Mucosa of descending colon (tissue), 3 donors: ENCODE results near the gene LTBP3. TPM values are rescaled to one million over a fixed set of nuclear protein-coding genes. Genes with fewer than 3 reads are reported as not detected.
A peak's percentile ranks its signal among the peaks of the same experiment; 100 is the strongest.
"Not testable (repeated sequence)": the region's sequence is repeated elsewhere in the genome, so short reads cannot be mapped to it uniquely, and the experiment has no call there.

Experiments
- ATAC-seq: fragments of 200-7000 bp; cut with Tn5 transposase; one replicate; pipeline ENCODE4 v1.9.1; 2020; ENCODE audit warnings: mild to moderate bottlenecking, moderate library complexity
- DNase-seq, 3 donors: peaks; one replicate each; pipeline ENCODE4 v3.0.0-alpha.2; 2020
- H3K36me3 ChIP-seq: fragments of 200-600 bp; one replicate; pipeline ENCODE4 v1.8.0; 2021; ENCODE audit warnings: low read depth, mild to moderate bottlenecking
- H3K4me1 ChIP-seq: fragments of 200-600 bp; one replicate; pipeline ENCODE4 v1.8.0; 2021; ENCODE audit warnings: low read depth, mild to moderate bottlenecking
- H3K4me3 ChIP-seq: fragments of 200-600 bp; one replicate; pipeline ENCODE4 v1.8.0; 2021; ENCODE audit warnings: mild to moderate bottlenecking
- H3K9me3 ChIP-seq: fragments of 200-600 bp; one replicate; pipeline ENCODE4 v1.8.0; 2021; ENCODE audit warnings: mild to moderate bottlenecking
- intact Hi-C, 2 donors: fragments of 100-400 bp; cut with DNase I in 1 of 2; cut with micrococcal nuclease in 1 of 2; formaldehyde crosslinking; loops; one replicate each; pipeline versions ENCODE4 v1.11.0 to v1.11.1; 2022; cut with DNase I, micrococcal nuclease
- total RNA-seq, 3 donors: library from RNA; stranded (reverse); fragmentation: NEBNext Ultra II Directional in 2 of 3; extraction: Animal tissue kit (Norgen Biotek cat#: 25700) in 2 of 3; gene quantifications; one replicate each; pipeline versions ENCODE4 v1.2.1 to v1.2.4, GENCODE V29; 2021 to 2023
- TF ChIP-seq, protein P1 (sequence below): fragments of 200-600 bp; IDR thresholded peaks from one replicate; pipeline ENCODE4 v1.8.0; 2022; ENCODE audit warnings: antibody characterized with exemption, mild to moderate bottlenecking
- donor health status: DM: no; HTN: no; CAD: no; lungs with moderate emphysema.
- donor health status: DM: no; HTN: no; CAD: no.
- donor health status: DM: no; HTN: yes; CAD: no.

Gene LTBP3
- total RNA-seq, 3 donors from 2014 or later: 22.6 to 133 (median 36.7) TPM

GRCh38 chr11:65569164-65569972 lies 11.2 kb upstream of the LTBP3 start:
- Histone ChIP-seq H3K9me3 (no peaks in the 10 kb centered on the region), H3K4me3 (peak overlapping the region; percentile 54), H3K36me3 (no peaks in the 10 kb centered on the region), H3K4me1 (peaks cover 46% of the 10 kb centered on the region)
- DNase-seq: no peak
- TF ChIP-seq, protein P1, sequence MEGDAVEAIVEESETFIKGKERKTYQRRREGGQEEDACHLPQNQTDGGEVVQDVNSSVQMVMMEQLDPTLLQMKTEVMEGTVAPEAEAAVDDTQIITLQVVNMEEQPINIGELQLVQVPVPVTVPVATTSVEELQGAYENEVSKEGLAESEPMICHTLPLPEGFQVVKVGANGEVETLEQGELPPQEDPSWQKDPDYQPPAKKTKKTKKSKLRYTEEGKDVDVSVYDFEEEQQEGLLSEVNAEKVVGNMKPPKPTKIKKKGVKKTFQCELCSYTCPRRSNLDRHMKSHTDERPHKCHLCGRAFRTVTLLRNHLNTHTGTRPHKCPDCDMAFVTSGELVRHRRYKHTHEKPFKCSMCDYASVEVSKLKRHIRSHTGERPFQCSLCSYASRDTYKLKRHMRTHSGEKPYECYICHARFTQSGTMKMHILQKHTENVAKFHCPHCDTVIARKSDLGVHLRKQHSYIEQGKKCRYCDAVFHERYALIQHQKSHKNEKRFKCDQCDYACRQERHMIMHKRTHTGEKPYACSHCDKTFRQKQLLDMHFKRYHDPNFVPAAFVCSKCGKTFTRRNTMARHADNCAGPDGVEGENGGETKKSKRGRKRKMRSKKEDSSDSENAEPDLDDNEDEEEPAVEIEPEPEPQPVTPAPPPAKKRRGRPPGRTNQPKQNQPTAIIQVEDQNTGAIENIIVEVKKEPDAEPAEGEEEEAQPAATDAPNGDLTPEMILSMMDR: no peak
- ATAC-seq: peak; percentile 17
- intact Hi-C loops: no loop called here

GRCh38 chr11:65565624-65566453 lies 7.7 kb upstream of the LTBP3 start:
- Histone ChIP-seq H3K9me3 (no peaks in the 10 kb centered on the region), H3K4me1 (peaks cover 18% of the 10 kb centered on the region), H3K4me3 (no peak overlapping the region), H3K36me3 (no peaks in the 10 kb centered on the region)
- TF ChIP-seq, protein P1: no peak
- ATAC-seq (no peak), DNase-seq (no peak)
- intact Hi-C loops: no loop called here

DNA sequence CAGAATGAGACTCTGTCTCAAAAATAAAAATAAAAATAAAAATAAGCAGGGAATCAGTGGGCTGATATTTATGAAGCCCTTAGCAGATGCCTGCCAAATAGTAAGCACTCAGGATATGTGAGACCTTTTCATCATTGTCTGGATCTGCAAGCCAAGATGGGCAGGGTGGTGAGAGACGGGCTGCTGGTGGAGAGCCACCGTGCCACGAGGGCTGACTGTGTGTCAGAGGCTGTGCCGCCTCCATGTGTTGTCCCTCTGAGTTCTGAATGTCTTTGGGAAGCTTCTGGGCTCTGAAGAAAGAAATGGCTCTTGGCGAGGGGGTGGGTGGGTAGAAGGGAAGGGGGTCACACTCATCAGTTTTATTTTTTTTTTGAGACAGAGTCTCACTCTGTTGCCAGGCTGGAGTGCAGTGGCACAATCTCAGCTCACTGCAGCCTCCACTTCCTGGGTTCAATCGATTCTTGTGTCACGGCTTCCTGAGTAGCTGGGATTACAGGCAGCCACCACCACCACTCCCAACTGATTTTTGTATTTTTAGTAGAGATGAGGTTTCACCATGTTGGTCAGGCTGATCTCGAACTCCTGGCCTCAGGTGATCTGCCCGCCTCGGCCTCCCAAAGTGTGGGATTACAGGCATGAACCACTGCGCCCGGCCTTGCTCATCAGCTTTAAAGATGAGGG lies 6.9 kb upstream of the LTBP3 start:
- DNase-seq, intact Hi-C loops, H3K9me3 ChIP-seq, H3K36me3 ChIP-seq, ATAC-seq, H3K4me3 ChIP-seq: not testable (repeated sequence)
- H3K4me1 ChIP-seq: peaks cover 21% of the 10 kb centered on the region

- no peak for ATAC-seq
- TF ChIP-seq, protein P1: no peak
- intact Hi-C loops: no loop called here
Observed at GRCh38 chr11:65563601-65564000, 5.4 kb upstream of the LTBP3 start.

GRCh38 chr11:65562788-65563187 lies 4.6 kb upstream of the LTBP3 start:
- H3K4me3 ChIP-seq: no peak overlapping the region
- ATAC-seq (no peak), DNase-seq (no peak)
- H3K9me3 ChIP-seq: no peaks in the 10 kb centered on the region
- intact Hi-C loops: no loop called here
- H3K4me1 ChIP-seq: peaks cover 24% of the 10 kb centered on the region
- no peaks in the 10 kb centered on the region for H3K36me3 ChIP-seq
- TF ChIP-seq, protein P1: no peak

More at GRCh38 chr11:65563601-65564000, 5.4 kb upstream of the LTBP3 start:
- Histone ChIP-seq H3K4me3 (no peak overlapping the region), H3K36me3 (no peaks in the 10 kb centered on the region), H3K9me3 (no peaks in the 10 kb centered on the region), H3K4me1 (peaks cover 27% of the 10 kb centered on the region)
- DNase-seq: no peak
